Gastrocnemius medialis (tissue), 4 donors: Measurements from ENCODE around the gene G6PC3.

ENCODE experiments used
- CTCF ChIP-seq, 5 experiments: fragments of 450-650 bp in 3 of 5; fragments of 200-600 bp in 2 of 5; sonication (generic) in 2 of 5; IDR thresholded peaks in 4 of 5; conservative IDR thresholded peaks in 1 of 5; 1 replicate in 4 of 5; 2 replicates in 1 of 5; pipeline ENCODE4 v1.5.1; 2016 to 2019; ENCODE audit warnings: antibody characterized with exemption in 5 of 5, mild to moderate bottlenecking in 3 of 5, moderate library complexity in 3 of 5
- POLR2A ChIP-seq, 2 donors: fragments of 450-650 bp; IDR thresholded peaks; one replicate each; pipeline ENCODE4 v1.6.1; 2017; ENCODE audit warnings: antibody characterized with exemption in 2 of 2, mild to moderate bottlenecking in 2 of 2, moderate library complexity in 2 of 2

DNA sequence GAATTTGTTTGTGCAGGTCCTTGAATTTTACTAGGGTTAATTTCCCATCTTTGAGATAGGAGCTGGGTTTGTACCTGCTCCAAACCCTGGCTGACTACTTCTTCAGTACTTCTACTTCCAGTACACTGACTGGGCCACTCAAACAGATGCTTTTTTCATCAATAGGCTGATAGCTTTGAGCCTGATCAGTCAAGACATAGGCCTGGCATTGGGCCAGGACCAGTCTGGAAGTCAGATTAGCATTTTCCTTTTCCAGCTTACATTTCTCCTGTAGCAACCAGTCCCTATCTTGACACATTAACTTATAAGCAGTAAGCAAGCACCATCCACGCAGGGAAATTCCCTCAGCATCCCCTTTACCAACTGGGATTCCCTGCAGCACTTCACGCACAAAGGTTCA, 48.3 kb upstream of the G6PC3 start:
- no peak for TF ChIP-seq CTCF (IDR thresholded peaks at IDR 0.05 in 4 of 5, conservative IDR thresholded peaks at IDR 0.05 in 1 of 5)
- TF ChIP-seq POLR2A (IDR thresholded peaks at IDR 0.05) = no peak
